HepG2 (cell line): ENCODE measurements around the gene PAXX. TPM values are rescaled to one million over a fixed set of nuclear protein-coding genes. Genes with fewer than 3 reads are reported as not detected.

Experiments
- CEBPB ChIP-seq: IDR thresholded peaks from 2 replicates; pipeline ENCODE4 v1.6.1; 2011; ENCODE audit warnings: low read depth, low read length, improper control_type of control experiment, borderline replicate concordance
- HNF4G ChIP-seq, 2 experiments: sonication (generic) in 1 of 2; formaldehyde crosslinking in 1 of 2; IDR thresholded peaks; 2 replicates each; pipeline versions ENCODE4 v1.4.0 to v1.6.1; 2011 to 2020; ENCODE audit warnings: borderline replicate concordance in 2 of 2, low read depth in 2 of 2, mild to moderate bottlenecking in 2 of 2, low read length in 1 of 2, missing genetic modification reagents in 1 of 2, moderate library complexity in 1 of 2
- MIER3 ChIP-seq: IDR thresholded peaks from 2 replicates; pipeline ENCODE4 v1.6.1; 2016; ENCODE audit warnings: missing compliant biosample characterization, borderline replicate concordance
- SIN3B ChIP-seq: fragments of 150-350 bp; IDR thresholded peaks from 2 replicates; pipeline ENCODE4 v1.6.1; 2014; ENCODE audit warnings: low read length
- SNAI1 ChIP-seq: sonication (generic); formaldehyde crosslinking; IDR thresholded peaks from 2 replicates; pipeline ENCODE4 v1.5.0; 2020; ENCODE audit warnings: mild to moderate bottlenecking, missing genetic modification reagents, borderline replicate concordance
- YY1 ChIP-seq: IDR thresholded peaks from 2 replicates; pipeline ENCODE4 v1.6.1; 2011; ENCODE audit warnings: low read length, low read depth, moderate library complexity, mild to moderate bottlenecking; ENCODE audit not compliant: insufficient read depth, insufficient replicate concordance
- ZC3H13 ChIP-seq: sonication (generic); formaldehyde crosslinking; IDR thresholded peaks from 2 replicates; pipeline ENCODE4 v1.8.1; 2023; ENCODE audit warnings: mild to moderate bottlenecking, missing genetic modification reagents, moderate library complexity
- ZFP37 ChIP-seq: sonication (generic); formaldehyde crosslinking; IDR thresholded peaks from 2 replicates; pipeline ENCODE4 v1.4.0; 2020; ENCODE audit warnings: missing genetic modification reagents, borderline replicate concordance
- ZNF274 ChIP-seq: sonication (generic); formaldehyde crosslinking; IDR thresholded peaks from 2 replicates; pipeline ENCODE4 v1.5.1; 2020; ENCODE audit warnings: mild to moderate bottlenecking, missing genetic modification reagents
- ZNF382 ChIP-seq: sonication (generic); formaldehyde crosslinking; IDR thresholded peaks from 2 replicates; pipeline ENCODE4 v1.5.0; 2020; ENCODE audit warnings: missing genetic modification reagents, mild to moderate bottlenecking, borderline replicate concordance
- ZNF672 ChIP-seq: sonication (generic); formaldehyde crosslinking; IDR thresholded peaks from 2 replicates; pipeline ENCODE4 v1.8.1; 2022; ENCODE audit warnings: missing genetic modification reagents
- ZNF720 ChIP-seq: sonication (generic); formaldehyde crosslinking; IDR thresholded peaks from 2 replicates; pipeline ENCODE4 v1.4.0; 2020; ENCODE audit warnings: missing genetic modification reagents
- ZNF724P ChIP-seq: sonication (generic); formaldehyde crosslinking; IDR thresholded peaks from 2 replicates; pipeline ENCODE4 v1.8.0; 2022; ENCODE audit warnings: missing genetic modification reagents, borderline replicate concordance
- polyA plus RNA-seq, 8 experiments: library from polyadenylated mRNA; depleted of rRNA in 3 of 8; stranded (reverse) in 7 of 8; unstranded in 1 of 8; fragments of >200 nt; fragmentation: Illumina TruSeq in 4 of 8; extraction: Trizol in 4 of 8; gene quantifications; 2 replicates each; pipeline versions ENCODE4 v1.2.1 to v1.2.3, GENCODE V29; 2011 to 2016; ENCODE audit warnings: low read depth in 4 of 8, missing spikeins in 1 of 8, mixed read lengths in 1 of 8; ENCODE audit not compliant: insufficient read depth in 1 of 8
- total RNA-seq, 5 experiments: library from RNA; depleted of rRNA; stranded (reverse); fragments of >200 nt; fragmentation: Illumina TruSeq; extraction: Trizol; gene quantifications; 2 replicates each; pipeline ENCODE4 v1.2.3, GENCODE V29; 2016; ENCODE audit warnings: low read depth in 1 of 5
- TF ChIP-seq, protein P1 (sequence below): sonication (generic); formaldehyde crosslinking; IDR thresholded peaks from 2 replicates; pipeline ENCODE4 v1.5.0; 2020; ENCODE audit warnings: mild to moderate bottlenecking, missing genetic modification reagents, borderline replicate concordance
- TF ChIP-seq, protein P2 (sequence below): sonication (generic); formaldehyde crosslinking; IDR thresholded peaks from 2 replicates; pipeline ENCODE4 v1.5.0; 2020; ENCODE audit warnings: missing genetic modification reagents, mild to moderate bottlenecking, borderline replicate concordance
- TF ChIP-seq, protein P3 (sequence below): sonication (generic); formaldehyde crosslinking; IDR thresholded peaks from 2 replicates; pipeline ENCODE4 v1.4.0; 2020; ENCODE audit warnings: mild to moderate bottlenecking, missing genetic modification reagents, borderline replicate concordance
- TF ChIP-seq, protein P4 (sequence below): sonication (generic); formaldehyde crosslinking; conservative IDR thresholded peaks from 2 replicates; pipeline ENCODE4 v1.4.0; 2020; ENCODE audit warnings: missing genetic modification reagents

Gene PAXX
- total and polyA plus RNA-seq, 2 of the 13 experiments (the other 11 are each of a cell fraction or from before 2014, with no cell fraction given) = 14.0 to 31.9 TPM

DNA sequence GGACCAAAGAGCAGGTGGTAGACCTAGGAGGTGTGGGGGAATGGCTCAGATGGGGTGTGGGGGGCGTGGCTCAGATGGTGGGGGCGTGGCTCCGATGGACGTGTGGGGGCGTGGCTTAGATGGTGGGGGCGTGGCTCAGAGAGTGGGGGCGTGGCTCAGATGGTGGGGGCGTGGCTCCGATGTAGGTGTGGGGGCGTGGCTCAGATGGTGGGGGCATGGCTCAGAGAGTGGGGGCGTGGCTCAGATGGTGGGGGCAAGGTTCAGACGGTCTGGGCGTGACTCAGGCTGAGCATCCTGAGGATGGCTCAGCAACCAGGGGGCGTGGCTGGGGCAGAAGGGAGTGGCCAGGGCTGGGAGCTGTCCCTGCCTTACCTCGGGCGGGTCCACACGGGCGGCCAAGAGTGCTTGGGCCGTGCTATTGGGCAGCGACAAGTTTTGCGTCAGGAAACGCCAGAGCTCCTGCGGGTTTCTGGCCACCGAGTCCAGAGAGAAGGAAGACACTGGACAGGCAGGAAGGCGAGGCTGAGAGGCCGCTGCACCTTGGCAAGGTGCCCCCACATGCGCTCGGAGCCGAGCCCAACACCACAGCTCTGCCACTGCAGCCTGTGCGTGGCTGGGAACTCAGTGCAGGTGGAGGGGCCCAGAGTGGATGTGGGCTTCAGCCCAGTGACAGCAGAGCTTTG, 29.9 kb downstream of the PAXX start (continued):
- TF ChIP-seq, protein P1, sequence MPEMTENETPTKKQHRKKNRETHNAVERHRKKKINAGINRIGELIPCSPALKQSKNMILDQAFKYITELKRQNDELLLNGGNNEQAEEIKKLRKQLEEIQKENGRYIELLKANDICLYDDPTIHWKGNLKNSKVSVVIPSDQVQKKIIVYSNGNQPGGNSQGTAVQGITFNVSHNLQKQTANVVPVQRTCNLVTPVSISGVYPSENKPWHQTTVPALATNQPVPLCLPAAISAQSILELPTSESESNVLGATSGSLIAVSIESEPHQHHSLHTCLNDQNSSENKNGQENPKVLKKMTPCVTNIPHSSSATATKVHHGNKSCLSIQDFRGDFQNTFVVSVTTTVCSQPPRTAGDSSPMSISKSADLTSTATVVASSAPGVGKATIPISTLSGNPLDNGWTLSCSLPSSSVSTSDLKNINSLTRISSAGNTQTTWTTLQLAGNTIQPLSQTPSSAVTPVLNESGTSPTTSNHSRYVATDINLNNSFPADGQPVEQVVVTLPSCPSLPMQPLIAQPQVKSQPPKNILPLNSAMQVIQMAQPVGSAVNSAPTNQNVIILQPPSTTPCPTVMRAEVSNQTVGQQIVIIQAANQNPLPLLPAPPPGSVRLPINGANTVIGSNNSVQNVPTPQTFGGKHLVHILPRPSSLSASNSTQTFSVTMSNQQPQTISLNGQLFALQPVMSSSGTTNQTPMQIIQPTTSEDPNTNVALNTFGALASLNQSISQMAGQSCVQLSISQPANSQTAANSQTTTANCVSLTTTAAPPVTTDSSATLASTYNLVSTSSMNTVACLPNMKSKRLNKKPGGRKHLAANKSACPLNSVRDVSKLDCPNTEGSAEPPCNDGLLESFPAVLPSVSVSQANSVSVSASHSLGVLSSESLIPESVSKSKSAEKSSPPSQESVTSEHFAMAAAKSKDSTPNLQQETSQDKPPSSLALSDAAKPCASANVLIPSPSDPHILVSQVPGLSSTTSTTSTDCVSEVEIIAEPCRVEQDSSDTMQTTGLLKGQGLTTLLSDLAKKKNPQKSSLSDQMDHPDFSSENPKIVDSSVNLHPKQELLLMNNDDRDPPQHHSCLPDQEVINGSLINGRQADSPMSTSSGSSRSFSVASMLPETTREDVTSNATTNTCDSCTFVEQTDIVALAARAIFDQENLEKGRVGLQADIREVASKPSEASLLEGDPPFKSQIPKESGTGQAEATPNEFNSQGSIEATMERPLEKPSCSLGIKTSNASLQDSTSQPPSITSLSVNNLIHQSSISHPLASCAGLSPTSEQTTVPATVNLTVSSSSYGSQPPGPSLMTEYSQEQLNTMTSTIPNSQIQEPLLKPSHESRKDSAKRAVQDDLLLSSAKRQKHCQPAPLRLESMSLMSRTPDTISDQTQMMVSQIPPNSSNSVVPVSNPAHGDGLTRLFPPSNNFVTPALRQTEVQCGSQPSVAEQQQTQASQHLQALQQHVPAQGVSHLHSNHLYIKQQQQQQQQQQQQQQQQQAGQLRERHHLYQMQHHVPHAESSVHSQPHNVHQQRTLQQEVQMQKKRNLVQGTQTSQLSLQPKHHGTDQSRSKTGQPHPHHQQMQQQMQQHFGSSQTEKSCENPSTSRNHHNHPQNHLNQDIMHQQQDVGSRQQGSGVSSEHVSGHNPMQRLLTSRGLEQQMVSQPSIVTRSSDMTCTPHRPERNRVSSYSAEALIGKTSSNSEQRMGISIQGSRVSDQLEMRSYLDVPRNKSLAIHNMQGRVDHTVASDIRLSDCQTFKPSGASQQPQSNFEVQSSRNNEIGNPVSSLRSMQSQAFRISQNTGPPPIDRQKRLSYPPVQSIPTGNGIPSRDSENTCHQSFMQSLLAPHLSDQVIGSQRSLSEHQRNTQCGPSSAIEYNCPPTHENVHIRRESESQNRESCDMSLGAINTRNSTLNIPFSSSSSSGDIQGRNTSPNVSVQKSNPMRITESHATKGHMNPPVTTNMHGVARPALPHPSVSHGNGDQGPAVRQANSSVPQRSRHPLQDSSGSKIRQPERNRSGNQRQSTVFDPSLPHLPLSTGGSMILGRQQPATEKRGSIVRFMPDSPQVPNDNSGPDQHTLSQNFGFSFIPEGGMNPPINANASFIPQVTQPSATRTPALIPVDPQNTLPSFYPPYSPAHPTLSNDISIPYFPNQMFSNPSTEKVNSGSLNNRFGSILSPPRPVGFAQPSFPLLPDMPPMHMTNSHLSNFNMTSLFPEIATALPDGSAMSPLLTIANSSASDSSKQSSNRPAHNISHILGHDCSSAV (CRISPR knock-in tag) = no peak
- TF ChIP-seq, protein P2, sequence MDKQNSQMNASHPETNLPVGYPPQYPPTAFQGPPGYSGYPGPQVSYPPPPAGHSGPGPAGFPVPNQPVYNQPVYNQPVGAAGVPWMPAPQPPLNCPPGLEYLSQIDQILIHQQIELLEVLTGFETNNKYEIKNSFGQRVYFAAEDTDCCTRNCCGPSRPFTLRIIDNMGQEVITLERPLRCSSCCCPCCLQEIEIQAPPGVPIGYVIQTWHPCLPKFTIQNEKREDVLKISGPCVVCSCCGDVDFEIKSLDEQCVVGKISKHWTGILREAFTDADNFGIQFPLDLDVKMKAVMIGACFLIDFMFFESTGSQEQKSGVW (CRISPR knock-in tag) = no peak
- TF ChIP-seq CEBPB = no peak
- no peak for TF ChIP-seq ZNF724P (CRISPR knock-in tag)
- TF ChIP-seq, protein P3, sequence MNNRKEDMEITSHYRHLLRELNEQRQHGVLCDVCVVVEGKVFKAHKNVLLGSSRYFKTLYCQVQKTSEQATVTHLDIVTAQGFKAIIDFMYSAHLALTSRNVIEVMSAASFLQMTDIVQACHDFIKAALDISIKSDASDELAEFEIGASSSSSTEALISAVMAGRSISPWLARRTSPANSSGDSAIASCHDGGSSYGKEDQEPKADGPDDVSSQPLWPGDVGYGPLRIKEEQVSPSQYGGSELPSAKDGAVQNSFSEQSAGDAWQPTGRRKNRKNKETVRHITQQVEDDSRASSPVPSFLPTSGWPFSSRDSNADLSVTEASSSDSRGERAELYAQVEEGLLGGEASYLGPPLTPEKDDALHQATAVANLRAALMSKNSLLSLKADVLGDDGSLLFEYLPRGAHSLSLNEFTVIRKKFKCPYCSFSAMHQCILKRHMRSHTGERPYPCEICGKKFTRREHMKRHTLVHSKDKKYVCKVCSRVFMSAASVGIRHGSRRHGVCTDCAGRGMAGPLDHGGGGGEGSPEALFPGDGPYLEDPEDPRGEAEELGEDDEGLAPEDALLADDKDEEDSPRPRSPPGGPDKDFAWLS (CRISPR knock-in tag) = no peak
- TF ChIP-seq HNF4G (IDR thresholded peaks at IDR 0.05; ENCODE audit: borderline replicate concordance, low read depth, low read length) = no peak; the same call in 1 of the 2 replicates
- no peak for TF ChIP-seq HNF4G (CRISPR knock-in tag; IDR thresholded peaks at IDR 0.05; ENCODE audit: borderline replicate concordance, low read depth)
- TF ChIP-seq ZNF672 (CRISPR knock-in tag) = no peak
- TF ChIP-seq MIER3 = no peak
- no peak for TF ChIP-seq ZC3H13 (CRISPR knock-in tag)
- peak; percentile 22 for TF ChIP-seq YY1
- TF ChIP-seq ZNF274 = no peak
- TF ChIP-seq SIN3B = no peak
- TF ChIP-seq ZNF382 (CRISPR knock-in tag) = no peak
- TF ChIP-seq SNAI1 (CRISPR knock-in tag) = no peak
- TF ChIP-seq ZNF720 (CRISPR knock-in tag) = no peak
- TF ChIP-seq ZFP37 = no peak
- TF ChIP-seq, protein P4, sequence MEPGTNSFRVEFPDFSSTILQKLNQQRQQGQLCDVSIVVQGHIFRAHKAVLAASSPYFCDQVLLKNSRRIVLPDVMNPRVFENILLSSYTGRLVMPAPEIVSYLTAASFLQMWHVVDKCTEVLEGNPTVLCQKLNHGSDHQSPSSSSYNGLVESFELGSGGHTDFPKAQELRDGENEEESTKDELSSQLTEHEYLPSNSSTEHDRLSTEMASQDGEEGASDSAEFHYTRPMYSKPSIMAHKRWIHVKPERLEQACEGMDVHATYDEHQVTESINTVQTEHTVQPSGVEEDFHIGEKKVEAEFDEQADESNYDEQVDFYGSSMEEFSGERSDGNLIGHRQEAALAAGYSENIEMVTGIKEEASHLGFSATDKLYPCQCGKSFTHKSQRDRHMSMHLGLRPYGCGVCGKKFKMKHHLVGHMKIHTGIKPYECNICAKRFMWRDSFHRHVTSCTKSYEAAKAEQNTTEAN (CRISPR knock-in tag) = no peak
